WERI-Rb-1 (cell line): ENCODE measurements around the gene RUNX2.

ENCODE experiments used
- DNase-seq: peaks from one replicate; pipeline ENCODE4 v3.0.0-alpha.2; 2020
- H3K27ac ChIP-seq: fragments of 250-450 bp; sonication (Bioruptor Pico); 2 replicates; pipeline ENCODE4 v1.5.1; 2020; ENCODE audit warnings: mild to moderate bottlenecking, moderate library complexity
- H3K27me3 ChIP-seq: fragments of 250-450 bp; sonication (Bioruptor Pico); 2 replicates; pipeline ENCODE4 v1.5.1; 2021; ENCODE audit warnings: mild to moderate bottlenecking, low read depth, moderate library complexity; ENCODE audit not compliant: insufficient read depth, severe bottlenecking
- H3K36me3 ChIP-seq: fragments of 250-450 bp; sonication (Bioruptor Pico); 2 replicates; pipeline ENCODE4 v1.5.1; 2020; ENCODE audit warnings: mild to moderate bottlenecking, moderate library complexity
- H3K4me3 ChIP-seq: 2 replicates; pipeline ENCODE4 v1.5.1; 2011; ENCODE audit warnings: low read depth, mild to moderate bottlenecking, control low read depth, low read length
- H3K9me3 ChIP-seq: fragments of 250-450 bp; sonication (Bioruptor Pico); 2 replicates; pipeline ENCODE4 v1.5.1; 2021; ENCODE audit warnings: mild to moderate bottlenecking, moderate library complexity; ENCODE audit not compliant: severe bottlenecking
- CTCF ChIP-seq: IDR thresholded peaks from 2 replicates; pipeline ENCODE4 v1.5.1; 2011; ENCODE audit warnings: low read depth, mild to moderate bottlenecking, control low read depth, inconsistent platforms, low read length

Gene RUNX2

GRCh38 chr6:45548657-45549515, 220.8 kb downstream of the RUNX2 start:
- no peak for TF ChIP-seq CTCF
- Histone ChIP-seq H3K36me3 (no peaks in the 10 kb centered on the region), H3K27ac (no peak overlapping the region), H3K9me3 (no peaks in the 10 kb centered on the region), H3K27me3 (no peaks in the 10 kb centered on the region), H3K4me3 (no peak overlapping the region)
- no peak for DNase-seq

- H3K27me3 ChIP-seq = no peaks in the 10 kb centered on the region
- H3K27ac ChIP-seq = no peak overlapping the region
- no peaks in the 10 kb centered on the region for H3K9me3 ChIP-seq
- no peak for TF ChIP-seq CTCF
- H3K4me3 ChIP-seq = no peak overlapping the region
- no peaks in the 10 kb centered on the region for H3K36me3 ChIP-seq
- no peak for DNase-seq
These were observed 224.4 kb downstream of the RUNX2 start for GRCh38 chr6:45552536-45552935.

GRCh38 chr6:45553730-45554344, 225.7 kb downstream of the RUNX2 start:
- no peak for TF ChIP-seq CTCF
- Histone ChIP-seq H3K9me3 (no peaks in the 10 kb centered on the region), H3K27me3 (no peaks in the 10 kb centered on the region), H3K36me3 (no peaks in the 10 kb centered on the region), H3K4me3 (no peak overlapping the region), H3K27ac (no peak overlapping the region)
- no peak for DNase-seq

- DNase-seq = no peak
- TF ChIP-seq CTCF = no peak
- Histone ChIP-seq H3K9me3 (no peaks in the 10 kb centered on the region), H3K27ac (no peak overlapping the region), H3K36me3 (no peaks in the 10 kb centered on the region), H3K4me3 (no peak overlapping the region), H3K27me3 (no peaks in the 10 kb centered on the region)
These were observed 226.5 kb downstream of the RUNX2 start for GRCh38 chr6:45554591-45554990.

- no peak overlapping the region for H3K27ac ChIP-seq
- H3K9me3 ChIP-seq = no peaks in the 10 kb centered on the region
- no peak for DNase-seq
- H3K27me3 ChIP-seq = no peaks in the 10 kb centered on the region
- no peak overlapping the region for H3K4me3 ChIP-seq
- H3K36me3 ChIP-seq = no peaks in the 10 kb centered on the region
- no peak for TF ChIP-seq CTCF
These were observed 228.0 kb downstream of the RUNX2 start for GRCh38 chr6:45555981-45556771.
